Measurements from ENCODE around the gene SIK3.

DNA sequence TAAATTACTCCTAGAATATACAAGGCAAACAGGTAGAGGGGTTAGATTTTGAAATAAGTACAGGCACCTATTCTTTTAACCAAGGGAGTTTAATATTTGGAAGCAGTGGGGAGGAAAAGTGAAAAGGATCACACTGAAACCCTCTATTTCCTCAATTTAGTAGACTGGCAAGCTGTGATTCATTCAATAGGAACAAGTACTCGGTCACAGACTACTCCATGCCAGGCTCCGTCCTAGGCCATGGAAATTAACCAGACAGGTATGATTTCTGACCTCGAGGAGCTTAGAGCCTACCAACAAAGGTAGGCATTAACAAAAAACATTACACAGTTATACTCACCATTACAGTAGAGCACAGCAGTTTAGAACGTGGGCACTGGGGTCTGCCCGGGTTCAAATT, 40.9 kb downstream of the SIK3 start:
- TF ChIP-seq, protein P1, sequence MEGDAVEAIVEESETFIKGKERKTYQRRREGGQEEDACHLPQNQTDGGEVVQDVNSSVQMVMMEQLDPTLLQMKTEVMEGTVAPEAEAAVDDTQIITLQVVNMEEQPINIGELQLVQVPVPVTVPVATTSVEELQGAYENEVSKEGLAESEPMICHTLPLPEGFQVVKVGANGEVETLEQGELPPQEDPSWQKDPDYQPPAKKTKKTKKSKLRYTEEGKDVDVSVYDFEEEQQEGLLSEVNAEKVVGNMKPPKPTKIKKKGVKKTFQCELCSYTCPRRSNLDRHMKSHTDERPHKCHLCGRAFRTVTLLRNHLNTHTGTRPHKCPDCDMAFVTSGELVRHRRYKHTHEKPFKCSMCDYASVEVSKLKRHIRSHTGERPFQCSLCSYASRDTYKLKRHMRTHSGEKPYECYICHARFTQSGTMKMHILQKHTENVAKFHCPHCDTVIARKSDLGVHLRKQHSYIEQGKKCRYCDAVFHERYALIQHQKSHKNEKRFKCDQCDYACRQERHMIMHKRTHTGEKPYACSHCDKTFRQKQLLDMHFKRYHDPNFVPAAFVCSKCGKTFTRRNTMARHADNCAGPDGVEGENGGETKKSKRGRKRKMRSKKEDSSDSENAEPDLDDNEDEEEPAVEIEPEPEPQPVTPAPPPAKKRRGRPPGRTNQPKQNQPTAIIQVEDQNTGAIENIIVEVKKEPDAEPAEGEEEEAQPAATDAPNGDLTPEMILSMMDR (IDR thresholded peaks at IDR 0.05) = no peak
- TF ChIP-seq POLR2A (IDR thresholded peaks at IDR 0.05) = no peak
